A549 (cell line): ENCODE data around the gene ASB1. TPM values are rescaled to one million over a fixed set of nuclear protein-coding genes. Genes with fewer than 3 reads are reported as not detected.

Source experiments
- ATAC-seq, 2 experiments: fragments of 200-7000 bp in 1 of 2; fragments of >200 bp in 1 of 2; cut with Nextera tagmentation in 1 of 2; cut with Tn5 transposase in 1 of 2; 3 replicates each; pipeline versions ENCODE4 v1.8.0 to v1.9.1; 2018 to 2020; ENCODE audit warnings: mild to moderate bottlenecking in 1 of 2, moderate library complexity in 1 of 2
- CTCF ChIA-PET: fragments of 300-600 bp; sonication (Branson Sonifier 250); formaldehyde crosslinking; extraction: SDS; loops from one replicate; lab custom pipeline; 2021; ENCODE audit warnings: antibody characterized with exemption, inconsistent platforms; lab: Yijun Ruan, JAX
- POLR2A ChIA-PET: fragments of 350-600 bp; formaldehyde crosslinking; extraction: SDS; loops from one replicate; lab custom pipeline; 2021; ENCODE audit warnings: antibody characterized with exemption, inconsistent platforms; lab: Yijun Ruan, JAX
- DNase-seq, 2 experiments: peaks; one replicate each; pipeline versions ENCODE4 v3.0.0 to v3.0.0-alpha.2; 2011 to 2016; ENCODE audit warnings: low read depth in 1 of 2, low spot score in 1 of 2
- FAIRE-seq: peaks from 2 replicates; lab custom pipeline; 2011; peaks lifted over from hg19 to GRCh38; lab: Jason Lieb, UNC
- H3K27ac ChIP-seq, 2 experiments: fragments of >200 bp; sonication (Bioruptor Twin); formaldehyde crosslinking; 3 replicates each; pipeline ENCODE4 v1.5.1; 2016 to 2017
- H3K4me1 ChIP-seq: fragments of >200 bp; sonication (Bioruptor Twin); formaldehyde crosslinking; 3 replicates; pipeline ENCODE4 v1.6.1; 2016
- H3K4me2 ChIP-seq: fragments of >200 bp; sonication (Bioruptor Twin); formaldehyde crosslinking; 3 replicates; pipeline ENCODE4 v1.6.1; 2016
- H3K4me3 ChIP-seq: fragments of >200 bp; sonication (Bioruptor Twin); formaldehyde crosslinking; 3 replicates; pipeline ENCODE4 v1.5.1; 2016
- H3K9me3 ChIP-seq: fragments of >200 bp; sonication (Bioruptor Twin); formaldehyde crosslinking; 3 replicates; pipeline ENCODE4 v1.6.1; 2016
- CTCF ChIP-seq: fragments of >200 bp; sonication (Bioruptor Twin); formaldehyde crosslinking; IDR thresholded peaks from 3 replicates; pipeline ENCODE4 v1.5.1; 2016
- EHMT2 ChIP-seq: fragments of 200-600 bp; sonication (generic); IDR thresholded peaks from 2 replicates; pipeline ENCODE4 v1.6.1; 2016; ENCODE audit warnings: antibody characterized with exemption, low read depth, mild to moderate bottlenecking, moderate library complexity
- EP300 ChIP-seq, 2 experiments: fragments of >200 bp; sonication (Bioruptor Twin); formaldehyde crosslinking; IDR thresholded peaks; 2 replicates in 1 of 2; 3 replicates in 1 of 2; pipeline ENCODE4 v1.6.1; 2016 to 2017
- ESRRA ChIP-seq: fragments of 150-350 bp; IDR thresholded peaks from 2 replicates; pipeline ENCODE4 v1.6.1; 2014; ENCODE audit warnings: mild to moderate bottlenecking, low read length, borderline replicate concordance
- FOXS1 ChIP-seq: fragments of 250-450 bp; sonication (Bioruptor Pico); IDR thresholded peaks from 2 replicates; pipeline ENCODE4 v1.5.0; 2020; ENCODE audit warnings: mild to moderate bottlenecking, moderate library complexity
- JUN ChIP-seq, 2 experiments: fragments of >200 bp; sonication (Bioruptor Twin); formaldehyde crosslinking; IDR thresholded peaks; 2 replicates in 1 of 2; 3 replicates in 1 of 2; pipeline ENCODE4 v1.6.1; 2016 to 2017
- JUNB ChIP-seq: fragments of >200 bp; sonication (Bioruptor Twin); formaldehyde crosslinking; IDR thresholded peaks from 2 replicates; pipeline ENCODE4 v1.6.1; 2016
- KDM1A ChIP-seq: fragments of 200-600 bp; sonication (generic); IDR thresholded peaks from 2 replicates; pipeline ENCODE4 v1.6.1; 2016; ENCODE audit warnings: low read depth, mild to moderate bottlenecking
- KDM5A ChIP-seq: fragments of 200-600 bp; sonication (generic); IDR thresholded peaks from 2 replicates; pipeline ENCODE4 v1.6.1; 2016; ENCODE audit warnings: antibody characterized with exemption, mild to moderate bottlenecking
- PBX3 ChIP-seq: IDR thresholded peaks from 2 replicates; pipeline ENCODE4 v1.6.1; 2012
- PHF8 ChIP-seq: fragments of 200-600 bp; sonication (generic); IDR thresholded peaks from 2 replicates; pipeline ENCODE4 v1.6.1; 2016; ENCODE audit warnings: low read depth, mild to moderate bottlenecking, antibody characterized with exemption, moderate library complexity, borderline replicate concordance
- POLR2AphosphoS2 ChIP-seq: conservative IDR thresholded peaks from 2 replicates; pipeline ENCODE4 v1.6.1; 2012; ENCODE audit warnings: low read length, improper control_type of control experiment, inconsistent platforms
- REST ChIP-seq: fragments of 200-600 bp; sonication (generic); IDR thresholded peaks from 2 replicates; pipeline ENCODE4 v1.6.1; 2016; ENCODE audit warnings: antibody characterized with exemption, mild to moderate bottlenecking, moderate library complexity
- RNF2 ChIP-seq: fragments of 200-600 bp; sonication (generic); IDR thresholded peaks from 2 replicates; pipeline ENCODE4 v1.6.1; 2016; ENCODE audit warnings: low read depth, mild to moderate bottlenecking, antibody characterized with exemption, moderate library complexity, borderline replicate concordance
- SREBF2 ChIP-seq: fragments of 450-650 bp; IDR thresholded peaks from 2 replicates; pipeline ENCODE4 v1.6.1; 2014; ENCODE audit warnings: mild to moderate bottlenecking, moderate library complexity
- USF2 ChIP-seq: fragments of 450-650 bp; IDR thresholded peaks from 2 replicates; pipeline ENCODE4 v1.6.1; 2014; ENCODE audit warnings: antibody characterized with exemption
- WGBS: methylation state at CpG from one replicate; pipeline ENCODE4 v1.1.6; 2017; ENCODE audit errors: missing lambda C conversion rate; 5-methylcytosine and 5-hydroxymethylcytosine counted together
- polyA plus RNA-seq, 4 experiments: library from polyadenylated mRNA; depleted of rRNA in 3 of 4; stranded (reverse); fragments of >200 nt; fragmentation: RNase III in 1 of 4; extraction: RNeasy Plus Mini Kit Qiagen cat#74134 plus additional on column Dnase treatment in 1 of 4; gene quantifications; 2 replicates in 3 of 4; 3 replicates in 1 of 4; pipeline ENCODE4 v1.2.3, GENCODE V29; 2011 to 2017

Gene ASB1
- polyA plus RNA-seq, 2 of the 4 experiments (the other 2 are of a cell fraction) = 24.6 to 42.7 TPM

- POLR2A ChIA-PET = no interaction called here
- WGBS = 64% methylated on average over 5 of the region's 5 CpGs
- DNase-seq (no peak), ATAC-seq (no peak), FAIRE-seq (no peak)
- CTCF ChIA-PET = interaction anchor here (0.6 to 1.5 kb wide), 2 partner anchors 9 to 119 kb away, joined by 3 to 4 read pairs; no protein-coding TSS in a partner anchor
- no peaks in the 10 kb centered on the region for H3K4me1 ChIP-seq
- H3K9me3 ChIP-seq = peaks cover 42% of the 10 kb centered on the region
- H3K4me3 ChIP-seq = no peak overlapping the region
- H3K27ac ChIP-seq = no peak overlapping the region
- TF ChIP-seq FOXS1 (CRISPR knock-in tag) = no peak
- TF ChIP-seq REST = no peak
- no peak for TF ChIP-seq PBX3
- no peak for TF ChIP-seq SREBF2
- no peak for TF ChIP-seq JUNB
- no peak for TF ChIP-seq POLR2AphosphoS2
- TF ChIP-seq EP300 (IDR thresholded peaks at IDR 0.05) = no peak
- TF ChIP-seq KDM1A = no peak
- no peak for TF ChIP-seq CTCF
- no peak for TF ChIP-seq KDM5A
- no peak for TF ChIP-seq USF2
- TF ChIP-seq, all 56 proteins: peak for 0
- no peak overlapping the region for H3K4me2 ChIP-seq
Observed at GRCh38 chr2:238476258-238476657, 49.5 kb downstream of the ASB1 start.

- FAIRE-seq (no peak), DNase-seq (no peak), ATAC-seq (no peak)
- TF ChIP-seq PHF8 = no peak
- TF ChIP-seq PBX3 = no peak
- no peak for TF ChIP-seq USF2
- no peak for TF ChIP-seq RNF2
- TF ChIP-seq ESRRA = no peak
- no peak for TF ChIP-seq JUN (IDR thresholded peaks at IDR 0.05)
- no peak for TF ChIP-seq EHMT2
- Histone ChIP-seq H3K4me3 (no peak overlapping the region), H3K4me2 (no peak overlapping the region), H3K27ac (no peak overlapping the region), H3K9me3 (peaks cover 30% of the 10 kb centered on the region), H3K4me1 (no peaks in the 10 kb centered on the region)
- POLR2A ChIA-PET = no interaction called here
- CTCF ChIA-PET = no interaction called here
- WGBS = 55% methylated on average over 4 of the region's 4 CpGs
Observed at GRCh38 chr2:238478216-238478615, 51.5 kb downstream of the ASB1 start.
